Activated naive CD4-positive, alpha-beta T cell (primary cell): Measurements from ENCODE around the gene AFAP1L1.

Source experiments
- DNase-seq, 4 experiments: peaks; one replicate each; lab custom pipeline; 2025; lab: John Stamatoyannopoulos, UW

Gene AFAP1L1

GRCh38 chr5:149284501-149284900 lies 12.8 kb downstream of the AFAP1L1 start:
- no peak for DNase-seq

GRCh38 chr5:149285153-149285552 lies 13.5 kb downstream of the AFAP1L1 start:
- DNase-seq, result no peak

GRCh38 chr5:149288436-149288835 lies 16.8 kb downstream of the AFAP1L1 start:
- DNase-seq, result no peak

GRCh38 chr5:149289301-149289700 lies 17.6 kb downstream of the AFAP1L1 start:
- DNase-seq, result no peak

GRCh38 chr5:149294872-149295829 lies 23.5 kb downstream of the AFAP1L1 start:
- peak in 1 of 4 experiments; percentile 11 for DNase-seq

GRCh38 chr5:149297340-149298025 lies 25.8 kb downstream of the AFAP1L1 start:
- DNase-seq, result no peak

- DNase-seq, result no peak
Observed at GRCh38 chr5:149298163-149298562, 26.5 kb downstream of the AFAP1L1 start.

GRCh38 chr5:149298842-149299404 lies 27.3 kb downstream of the AFAP1L1 start:
- DNase-seq, result no peak

- no peak for DNase-seq
Observed at GRCh38 chr5:149299451-149300054, 27.9 kb downstream of the AFAP1L1 start.

GRCh38 chr5:149300441-149300840 lies 28.8 kb downstream of the AFAP1L1 start:
- DNase-seq, result no peak

- DNase-seq, result no peak
Observed at GRCh38 chr5:149301049-149301743, 29.5 kb downstream of the AFAP1L1 start.

GRCh38 chr5:149301744-149302380 lies 30.2 kb downstream of the AFAP1L1 start:
- DNase-seq, result no peak

- DNase-seq, result no peak
Observed at GRCh38 chr5:149302641-149303040, 31.0 kb downstream of the AFAP1L1 start.

- DNase-seq, result no peak
Observed at GRCh38 chr5:149303210-149303609, 31.6 kb downstream of the AFAP1L1 start.

- no peak for DNase-seq
Observed at GRCh38 chr5:149304195-149305078, 32.8 kb downstream of the AFAP1L1 start.

GRCh38 chr5:149309354-149309753 lies 37.7 kb downstream of the AFAP1L1 start:
- DNase-seq, result no peak

GRCh38 chr5:149310488-149310887 lies 38.8 kb downstream of the AFAP1L1 start:
- no peak for DNase-seq

GRCh38 chr5:149310947-149311658 lies 39.4 kb downstream of the AFAP1L1 start:
- no peak for DNase-seq

- no peak for DNase-seq
Observed at GRCh38 chr5:149313151-149313841, 41.6 kb downstream of the AFAP1L1 start.
